SHP77 (cell line): ENCODE results near the gene BTG1.

ENCODE experiments used
- DNase-seq, 2 experiments: peaks; one replicate each; lab custom pipeline; 2025; lab: John Stamatoyannopoulos, UW

The BTG1 gene

GRCh38 chr12:92133795-92134637, 11.6 kb downstream of the BTG1 start:
- no peak for DNase-seq

- no peak for DNase-seq
These were observed 12.5 kb downstream of the BTG1 start for GRCh38 chr12:92133171-92133570.

GRCh38 chr12:92132288-92132687, 13.4 kb downstream of the BTG1 start:
- no peak for DNase-seq

GRCh38 chr12:92130999-92131398, 14.6 kb downstream of the BTG1 start:
- DNase-seq = no peak

GRCh38 chr12:92129609-92130008, 16.0 kb downstream of the BTG1 start:
- DNase-seq = no peak

GRCh38 chr12:92128612-92129011, 17.0 kb downstream of the BTG1 start:
- no peak for DNase-seq

GRCh38 chr12:92124689-92125029, 21.0 kb downstream of the BTG1 start:
- DNase-seq = no peak

GRCh38 chr12:92123780-92124688, 21.6 kb downstream of the BTG1 start:
- no peak for DNase-seq

- no peak for DNase-seq
These were observed 22.5 kb downstream of the BTG1 start for GRCh38 chr12:92122941-92123779.

GRCh38 chr12:92121826-92122225, 23.8 kb downstream of the BTG1 start:
- no peak for DNase-seq

- DNase-seq = no peak
These were observed 26.7 kb downstream of the BTG1 start for GRCh38 chr12:92118826-92119536.

GRCh38 chr12:92114834-92115233, 30.8 kb downstream of the BTG1 start:
- DNase-seq = no peak

- DNase-seq = no peak
These were observed 34.4 kb downstream of the BTG1 start for GRCh38 chr12:92111256-92111655.

GRCh38 chr12:92110083-92110640, 35.5 kb downstream of the BTG1 start:
- no peak for DNase-seq

- no peak for DNase-seq
These were observed 36.0 kb downstream of the BTG1 start for GRCh38 chr12:92109613-92110012.

GRCh38 chr12:92108651-92109050, 37.0 kb downstream of the BTG1 start:
- DNase-seq = no peak

GRCh38 chr12:92107621-92108131, 38.0 kb downstream of the BTG1 start:
- peak; percentile 10 to 36 for DNase-seq

- no peak for DNase-seq
These were observed 38.6 kb downstream of the BTG1 start for GRCh38 chr12:92107094-92107493.

- no peak for DNase-seq
These were observed 40.0 kb downstream of the BTG1 start for GRCh38 chr12:92105676-92106075.

- DNase-seq = no peak
These were observed 40.5 kb downstream of the BTG1 start for GRCh38 chr12:92105110-92105509.

- DNase-seq = no peak
These were observed 43.0 kb downstream of the BTG1 start for GRCh38 chr12:92102606-92103005.
